ENCODE results near the gene PARD3.

PARD3 gene

DNA sequence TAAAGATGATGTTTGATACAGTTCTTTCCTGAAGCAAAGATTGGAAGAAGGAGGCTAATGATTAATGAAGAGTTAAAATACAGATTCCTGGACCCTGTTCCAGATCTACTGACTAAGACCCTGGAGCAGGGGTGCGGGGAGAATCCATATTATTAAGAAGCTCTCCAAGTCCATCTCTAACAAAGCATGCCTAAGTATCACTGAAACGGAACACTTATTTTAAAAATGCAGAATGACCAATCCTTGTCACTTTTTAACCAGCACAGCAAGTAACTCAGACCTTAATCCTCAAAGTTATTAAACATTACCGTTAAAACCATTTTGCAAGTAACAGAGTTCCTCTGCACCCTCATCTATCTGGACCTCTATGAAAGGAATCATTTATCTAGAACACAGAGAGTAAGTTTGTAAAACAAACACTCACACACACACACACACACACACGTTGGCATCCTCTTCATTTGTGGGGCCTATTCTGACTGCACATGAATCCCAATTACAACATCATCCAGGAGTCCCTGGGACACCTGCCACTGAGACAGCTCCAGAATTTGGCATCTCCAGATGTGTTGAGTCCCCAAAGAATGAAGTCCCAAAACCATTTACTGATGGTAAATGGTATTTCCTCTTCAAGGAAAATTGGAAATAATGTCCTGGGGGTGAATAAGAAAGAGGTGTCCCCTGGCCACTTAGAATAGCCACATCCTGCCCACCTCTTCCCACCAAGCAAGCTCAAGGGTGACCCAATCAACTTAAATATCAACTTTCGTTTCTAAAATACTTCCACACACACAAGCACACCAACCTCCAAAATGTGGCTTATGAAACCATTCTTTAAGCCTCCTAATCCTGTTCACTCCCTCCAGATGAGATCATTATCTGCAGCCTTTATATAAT lies 117.5 kb downstream of the PARD3 start:
- no peaks in the 10 kb centered on the region for H3K27me3 ChIP-seq (ENCODE audit: insufficient read depth, low read length, poor library complexity, severe bottlenecking)
- H3K9me2 ChIP-seq (replicated peaks; ENCODE audit: low read depth, low read length): no peaks in the 10 kb centered on the region
- H4K20me1 ChIP-seq (ENCODE audit: insufficient read depth, low read length, poor library complexity, severe bottlenecking): peaks cover 32% of the 10 kb centered on the region
- no peak overlapping the region for H3K4me3 ChIP-seq (ENCODE audit: low read length, poor library complexity, severe bottlenecking)
- H3F3A ChIP-seq (ENCODE audit: low read depth): no peaks in the 10 kb centered on the region
- no peak overlapping the region for H2AFZ ChIP-seq (ENCODE audit: low read length)
- TF ChIP-seq, protein P1, sequence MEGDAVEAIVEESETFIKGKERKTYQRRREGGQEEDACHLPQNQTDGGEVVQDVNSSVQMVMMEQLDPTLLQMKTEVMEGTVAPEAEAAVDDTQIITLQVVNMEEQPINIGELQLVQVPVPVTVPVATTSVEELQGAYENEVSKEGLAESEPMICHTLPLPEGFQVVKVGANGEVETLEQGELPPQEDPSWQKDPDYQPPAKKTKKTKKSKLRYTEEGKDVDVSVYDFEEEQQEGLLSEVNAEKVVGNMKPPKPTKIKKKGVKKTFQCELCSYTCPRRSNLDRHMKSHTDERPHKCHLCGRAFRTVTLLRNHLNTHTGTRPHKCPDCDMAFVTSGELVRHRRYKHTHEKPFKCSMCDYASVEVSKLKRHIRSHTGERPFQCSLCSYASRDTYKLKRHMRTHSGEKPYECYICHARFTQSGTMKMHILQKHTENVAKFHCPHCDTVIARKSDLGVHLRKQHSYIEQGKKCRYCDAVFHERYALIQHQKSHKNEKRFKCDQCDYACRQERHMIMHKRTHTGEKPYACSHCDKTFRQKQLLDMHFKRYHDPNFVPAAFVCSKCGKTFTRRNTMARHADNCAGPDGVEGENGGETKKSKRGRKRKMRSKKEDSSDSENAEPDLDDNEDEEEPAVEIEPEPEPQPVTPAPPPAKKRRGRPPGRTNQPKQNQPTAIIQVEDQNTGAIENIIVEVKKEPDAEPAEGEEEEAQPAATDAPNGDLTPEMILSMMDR (conservative IDR thresholded peaks at IDR 0.05; ENCODE audit: low read length): no peak
- no peak for TF ChIP-seq EZH2phosphoT487 (IDR thresholded peaks at IDR 0.05; ENCODE audit: borderline replicate concordance)
- H3K4me1 ChIP-seq (ENCODE audit: insufficient read depth, low read length, poor library complexity, severe bottlenecking): peaks cover 37% of the 10 kb centered on the region
- no peak overlapping the region for H3K4me2 ChIP-seq (ENCODE audit: low read depth, low read length, poor library complexity, severe bottlenecking)
- H3K79me2 ChIP-seq (ENCODE audit: insufficient read depth, low read length): peaks cover 68% of the 10 kb centered on the region
- H3K36me3 ChIP-seq (ENCODE audit: insufficient read depth, low read length): peaks cover 5% of the 10 kb centered on the region; the same call in 1 of the 2 replicates
- H3K9ac ChIP-seq (ENCODE audit: low read depth, low read length, poor library complexity, severe bottlenecking): no peak overlapping the region
- no peaks in the 10 kb centered on the region for H3K9me3 ChIP-seq (ENCODE audit: insufficient read depth, low read depth, low read length)

DNA sequence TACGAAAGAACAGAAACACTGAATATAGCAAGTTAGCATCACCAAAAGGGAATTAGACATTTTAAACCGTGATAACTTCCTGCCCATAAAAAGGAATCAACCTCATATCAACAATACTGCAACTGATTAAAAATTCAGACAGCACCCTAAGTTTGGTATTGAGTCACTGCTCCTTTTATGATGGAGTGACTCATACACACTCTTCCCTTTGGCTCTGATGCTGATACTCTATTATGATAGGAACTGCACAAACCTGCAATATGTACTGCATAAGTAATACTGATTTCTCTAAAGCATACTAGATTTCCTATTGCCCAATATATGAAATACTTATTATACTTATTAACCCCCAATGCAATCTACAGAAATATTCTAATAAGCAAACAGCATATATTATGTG lies 118.7 kb downstream of the PARD3 start:
- peak overlapping the region; percentile 0 for H3K4me2 ChIP-seq (ENCODE audit: low read depth, low read length, poor library complexity, severe bottlenecking)
- H3K79me2 ChIP-seq (ENCODE audit: insufficient read depth, low read length): peaks cover 66% of the 10 kb centered on the region
- H3K4me3 ChIP-seq (ENCODE audit: low read length, poor library complexity, severe bottlenecking): no peak overlapping the region
- H3F3A ChIP-seq (ENCODE audit: low read depth): no peaks in the 10 kb centered on the region
- no peak overlapping the region for H3K9ac ChIP-seq (ENCODE audit: low read depth, low read length, poor library complexity, severe bottlenecking)
- no peaks in the 10 kb centered on the region for H3K27me3 ChIP-seq (ENCODE audit: insufficient read depth, low read length, poor library complexity, severe bottlenecking)
- peaks cover 37% of the 10 kb centered on the region for H3K4me1 ChIP-seq (ENCODE audit: insufficient read depth, low read length, poor library complexity, severe bottlenecking)
- H3K36me3 ChIP-seq (ENCODE audit: insufficient read depth, low read length): peaks cover 5% of the 10 kb centered on the region; the same call in 1 of the 2 replicates
- H2AFZ ChIP-seq (ENCODE audit: low read length): no peak overlapping the region
- H3K9me3 ChIP-seq (ENCODE audit: insufficient read depth, low read depth, low read length): no peaks in the 10 kb centered on the region
- no peaks in the 10 kb centered on the region for H3K9me2 ChIP-seq (replicated peaks; ENCODE audit: low read depth, low read length)
- no peak for TF ChIP-seq EZH2phosphoT487 (IDR thresholded peaks at IDR 0.05; ENCODE audit: borderline replicate concordance)
- TF ChIP-seq, protein P1 (conservative IDR thresholded peaks at IDR 0.05; ENCODE audit: low read length): no peak
- H4K20me1 ChIP-seq (ENCODE audit: insufficient read depth, low read length, poor library complexity, severe bottlenecking): peaks cover 28% of the 10 kb centered on the region

GRCh38 chr10:34690383-34691049 lies 124.6 kb downstream of the PARD3 start:
- Histone ChIP-seq H3K79me2 (ENCODE audit: insufficient read depth, low read length) (peaks cover 54% of the 10 kb centered on the region), H3K36me3 (ENCODE audit: insufficient read depth, low read length) (peaks cover 5% of the 10 kb centered on the region; the same call in 1 of the 2 replicates)

More at GRCh38 chr10:34690383-34691049, 124.6 kb downstream of the PARD3 start:
- no peak overlapping the region for H2AFZ ChIP-seq (ENCODE audit: low read length)
- H3K9me2 ChIP-seq (replicated peaks; ENCODE audit: low read depth, low read length): no peaks in the 10 kb centered on the region
- no peaks in the 10 kb centered on the region for H3K4me1 ChIP-seq (ENCODE audit: insufficient read depth, low read length, poor library complexity, severe bottlenecking)
- peaks cover 12% of the 10 kb centered on the region for H4K20me1 ChIP-seq (ENCODE audit: insufficient read depth, low read length, poor library complexity, severe bottlenecking)
- H3F3A ChIP-seq (ENCODE audit: low read depth): no peaks in the 10 kb centered on the region
- no peak overlapping the region for H3K4me2 ChIP-seq (ENCODE audit: low read depth, low read length, poor library complexity, severe bottlenecking)
- TF ChIP-seq, protein P1 (conservative IDR thresholded peaks at IDR 0.05; ENCODE audit: low read length): no peak
- TF ChIP-seq EZH2phosphoT487 (IDR thresholded peaks at IDR 0.05; ENCODE audit: borderline replicate concordance): no peak
- no peaks in the 10 kb centered on the region for H3K27me3 ChIP-seq (ENCODE audit: insufficient read depth, low read length, poor library complexity, severe bottlenecking)
- no peak overlapping the region for H3K9ac ChIP-seq (ENCODE audit: low read depth, low read length, poor library complexity, severe bottlenecking)
- H3K9me3 ChIP-seq (ENCODE audit: insufficient read depth, low read depth, low read length): no peaks in the 10 kb centered on the region
- no peak overlapping the region for H3K4me3 ChIP-seq (ENCODE audit: low read length, poor library complexity, severe bottlenecking)

Measured in Loucy (cell line).